Measurements from ENCODE around the gene SAFB.

Gene SAFB

GRCh38 chr19:5666921-5667610 is 44.2 kb downstream of the SAFB start:
- DNase-seq (ENCODE audit: low spot score): no peak

DNA sequence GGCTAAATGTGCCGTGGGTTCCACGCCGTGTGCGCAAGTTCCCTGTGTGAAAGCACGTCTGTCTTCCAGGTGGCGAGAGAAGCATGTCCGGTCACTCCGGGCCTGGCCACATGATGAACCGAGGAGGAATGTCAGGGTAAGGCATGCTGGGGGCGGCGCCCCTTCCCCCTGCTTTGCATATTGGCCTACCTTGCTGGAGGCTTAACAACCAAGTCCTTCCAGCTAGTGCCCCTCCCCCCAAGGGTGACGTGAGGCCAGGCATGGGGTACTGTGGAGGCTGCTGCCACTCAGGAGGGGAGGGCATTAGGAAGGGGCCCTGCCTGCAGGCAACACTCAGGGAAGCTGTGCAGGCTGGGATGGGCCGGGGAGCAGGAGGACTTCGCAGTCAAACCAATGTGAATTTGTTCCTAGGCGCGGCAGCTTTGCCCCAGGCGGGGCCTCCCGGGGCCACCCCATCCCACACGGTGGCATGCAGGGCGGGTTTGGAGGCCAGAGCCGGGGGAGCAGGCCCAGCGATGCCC is 44.9 kb downstream of the SAFB start:
- DNase-seq (ENCODE audit: low spot score): no peak

DNA sequence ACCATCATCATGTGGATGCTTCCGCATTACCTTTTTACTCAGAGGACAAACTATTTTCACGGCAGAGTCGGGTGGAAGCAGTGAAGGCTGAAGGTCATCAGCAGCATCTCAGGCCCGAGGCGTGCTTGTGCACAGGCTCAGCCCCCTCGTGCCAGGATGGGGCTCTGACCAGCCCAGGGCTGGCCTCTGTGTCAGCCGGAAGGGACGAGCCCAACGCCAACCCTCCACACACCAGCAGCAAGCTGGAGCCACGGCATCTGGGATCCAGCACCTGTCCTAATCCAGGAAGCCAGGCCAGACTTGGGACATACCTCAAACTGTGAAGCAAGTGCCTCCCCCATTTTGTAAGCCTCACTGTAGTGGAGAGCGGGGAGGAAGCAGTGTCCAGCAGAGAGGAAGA is 46.3 kb downstream of the SAFB start:
- no peak for DNase-seq (ENCODE audit: low spot score)

DNA sequence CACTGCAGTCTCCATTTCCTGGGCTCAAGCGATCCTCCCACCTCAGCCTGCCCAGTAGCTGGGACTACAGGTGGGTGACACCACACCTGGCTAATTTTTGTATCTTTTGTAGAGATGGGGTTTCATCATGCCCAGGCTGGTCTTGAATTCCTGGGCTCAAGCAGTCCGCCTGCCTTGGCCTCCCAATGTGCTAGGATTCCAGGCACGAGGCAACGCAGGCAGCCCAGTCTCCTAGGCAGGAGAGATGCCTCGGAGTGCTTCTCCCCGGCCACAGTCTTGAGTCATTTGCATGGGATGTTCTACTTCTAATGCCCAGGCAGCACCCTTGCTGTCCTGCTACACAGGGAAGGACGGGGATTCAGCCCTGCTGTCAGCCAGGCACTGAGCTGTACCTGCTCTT is 48.7 kb downstream of the SAFB start:
- no peak for DNase-seq (ENCODE audit: low spot score)

DNA sequence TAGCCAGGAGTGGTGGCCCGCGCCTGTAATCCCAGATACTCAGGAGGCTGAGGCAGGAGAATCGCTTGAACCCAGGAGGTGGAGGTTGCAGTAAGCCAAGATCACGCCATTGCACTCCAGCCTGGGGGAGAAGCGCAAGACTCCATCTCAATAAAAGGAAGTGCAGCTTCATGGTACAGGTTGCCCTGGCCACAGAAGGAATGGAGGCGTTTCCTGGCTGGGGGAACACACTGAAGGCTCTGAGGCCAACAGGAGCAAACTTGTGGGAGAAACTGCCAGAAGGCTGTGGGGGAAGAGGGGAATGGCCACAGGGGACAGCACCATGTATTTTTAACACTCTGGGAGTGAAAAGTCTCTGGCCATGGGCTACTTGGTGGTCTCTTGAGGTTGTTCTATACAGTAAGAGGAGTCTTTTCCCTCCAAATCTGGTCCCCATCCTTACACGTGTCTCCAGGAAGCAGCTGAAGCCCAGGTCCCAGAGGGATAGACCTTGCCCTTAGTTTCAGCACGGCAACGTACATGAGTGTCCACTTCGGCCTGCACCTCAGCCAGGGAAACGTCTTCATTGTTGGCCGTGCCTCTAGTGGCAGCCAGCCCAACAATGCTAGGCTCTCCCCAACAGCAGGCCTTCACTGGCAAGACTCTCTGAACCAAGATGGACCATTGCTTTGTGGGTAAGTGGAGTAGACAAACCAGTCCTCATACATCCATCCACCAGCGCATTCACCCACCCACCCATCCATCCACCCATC is 50.0 kb downstream of the SAFB start:
- no peak for DNase-seq (ENCODE audit: low spot score)

GRCh38 chr19:5673752-5674151 is 50.9 kb downstream of the SAFB start:
- no peak for DNase-seq (ENCODE audit: low spot score)

GRCh38 chr19:5674714-5675113 is 51.8 kb downstream of the SAFB start:
- no peak for DNase-seq (ENCODE audit: low spot score)

DNA sequence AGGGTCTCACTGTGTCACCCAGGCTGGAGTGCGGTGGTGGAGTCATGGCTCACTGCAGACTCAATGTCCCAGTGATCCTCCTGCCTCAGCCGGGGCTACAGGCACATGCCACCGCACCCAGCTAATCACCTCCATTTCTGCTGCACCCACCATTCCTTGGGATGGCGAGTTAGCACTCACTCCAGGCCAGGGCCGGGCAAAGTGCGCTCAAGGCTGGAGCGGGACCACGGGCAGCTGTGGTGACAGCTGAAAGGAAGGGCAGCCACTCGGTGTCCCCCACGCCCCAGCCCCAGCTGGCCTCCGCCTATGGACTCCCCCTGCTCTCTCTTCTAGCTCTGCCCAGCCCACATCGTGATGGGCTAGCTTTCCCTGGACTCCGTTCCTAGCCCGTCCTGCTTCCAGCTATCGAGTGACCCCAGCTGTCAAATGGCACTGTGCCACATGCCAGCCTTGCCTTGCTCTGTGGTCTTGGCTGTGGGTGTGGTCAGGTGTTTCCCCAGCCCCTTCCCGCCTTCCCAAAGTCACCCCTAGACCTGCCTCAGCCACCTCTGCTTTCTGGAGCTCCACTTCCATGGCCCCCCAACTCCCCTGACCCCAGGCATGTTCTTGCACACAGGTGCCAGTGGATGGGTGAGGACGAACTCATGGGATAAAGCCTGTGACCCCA is 53.4 kb downstream of the SAFB start:
- no peak for DNase-seq (ENCODE audit: low spot score)

- DNase-seq (ENCODE audit: low spot score): no peak
Observed at GRCh38 chr19:5676772-5677105, 53.9 kb downstream of the SAFB start.

DNA sequence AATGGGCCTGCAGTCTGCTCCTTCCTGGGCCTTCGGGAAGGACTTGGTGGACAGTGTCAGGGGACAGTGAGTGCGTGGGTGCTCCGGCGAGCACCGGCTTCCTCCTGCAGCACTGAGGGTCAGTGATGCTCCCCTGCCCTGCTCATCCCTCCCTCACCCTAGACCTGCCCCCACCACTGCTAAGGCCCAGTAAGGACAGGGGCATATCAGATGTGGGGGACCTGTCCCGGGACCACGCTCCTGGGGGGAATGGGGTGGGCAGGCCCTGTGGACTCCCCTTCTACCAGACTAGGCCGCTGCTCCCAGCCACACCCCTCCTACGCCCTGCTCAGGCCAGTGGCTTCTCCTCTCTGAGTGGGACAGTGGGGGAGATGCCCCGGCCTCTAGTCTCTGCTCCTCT is 54.3 kb downstream of the SAFB start:
- DNase-seq (ENCODE audit: low spot score): no peak

- no peak for DNase-seq (ENCODE audit: low spot score)
Observed at GRCh38 chr19:5677580-5677979, 54.7 kb downstream of the SAFB start.

DNA sequence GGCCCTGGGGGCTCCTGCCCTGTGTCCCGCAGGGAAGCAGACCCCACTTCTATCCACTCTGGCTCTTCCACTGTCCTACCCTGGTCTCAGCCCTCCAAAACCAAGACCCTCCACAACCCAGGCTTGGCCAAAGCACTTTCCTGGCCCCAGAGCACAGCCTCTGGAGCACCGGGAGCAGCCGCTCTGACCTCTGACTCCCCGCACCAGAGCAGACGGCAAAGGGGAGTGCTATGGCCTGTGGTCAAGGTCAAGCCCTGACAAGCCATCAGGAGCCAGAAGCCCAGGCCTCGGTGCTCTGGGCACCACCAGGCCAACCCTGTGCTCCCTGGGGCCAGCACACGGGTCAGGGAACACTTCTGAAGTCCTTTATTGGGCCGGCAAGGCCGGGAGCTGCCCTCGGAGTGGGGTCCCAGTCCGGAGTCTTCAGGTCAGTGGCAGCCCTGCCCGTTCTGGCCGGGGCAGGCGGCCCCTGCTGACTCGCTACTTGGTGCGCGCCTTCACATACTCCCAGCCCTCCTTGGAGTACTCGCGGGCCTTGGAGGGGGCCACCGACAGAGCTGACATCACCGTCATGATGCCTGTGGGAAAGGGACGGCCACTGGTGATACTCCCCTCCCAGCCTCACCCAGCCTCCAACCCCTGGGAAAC is 55.3 kb downstream of the SAFB start:
- DNase-seq (ENCODE audit: low spot score): no peak

GRCh38 chr19:5679289-5680083 is 56.6 kb downstream of the SAFB start:
- DNase-seq (ENCODE audit: low spot score): no peak

DNA sequence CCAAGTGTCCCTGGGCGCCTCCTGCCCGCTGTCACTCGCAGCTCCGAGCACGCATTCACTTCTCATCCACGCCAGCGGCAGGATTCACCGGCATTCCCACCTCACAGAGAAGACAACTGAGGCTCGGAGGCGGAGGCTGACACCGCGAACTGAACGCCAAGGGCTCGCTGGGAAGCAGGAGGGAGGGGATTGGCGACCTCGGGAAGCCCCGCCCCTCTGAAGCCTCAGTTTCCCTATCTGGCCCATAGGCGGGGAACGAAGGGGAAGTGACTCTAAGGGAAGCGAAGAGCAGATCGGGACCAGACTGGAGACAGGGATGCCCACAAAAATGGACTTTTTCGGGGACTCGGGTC is 57.2 kb downstream of the SAFB start:
- DNase-seq (ENCODE audit: low spot score): no peak

GRCh38 chr19:5680437-5681368 is 57.8 kb downstream of the SAFB start, which contains the start of the genes HSD11B1L and MICOS13:
HSD11B1L (plus strand) TSS chr19:5681027; CDS start chr19:5684833, 3,806 bp downstream.
MICOS13 (minus strand) TSS chr19:5680516; CDS start chr19:5680486, 30 bp downstream.
- DNase-seq (ENCODE audit: low spot score): peak; percentile 99

DNA sequence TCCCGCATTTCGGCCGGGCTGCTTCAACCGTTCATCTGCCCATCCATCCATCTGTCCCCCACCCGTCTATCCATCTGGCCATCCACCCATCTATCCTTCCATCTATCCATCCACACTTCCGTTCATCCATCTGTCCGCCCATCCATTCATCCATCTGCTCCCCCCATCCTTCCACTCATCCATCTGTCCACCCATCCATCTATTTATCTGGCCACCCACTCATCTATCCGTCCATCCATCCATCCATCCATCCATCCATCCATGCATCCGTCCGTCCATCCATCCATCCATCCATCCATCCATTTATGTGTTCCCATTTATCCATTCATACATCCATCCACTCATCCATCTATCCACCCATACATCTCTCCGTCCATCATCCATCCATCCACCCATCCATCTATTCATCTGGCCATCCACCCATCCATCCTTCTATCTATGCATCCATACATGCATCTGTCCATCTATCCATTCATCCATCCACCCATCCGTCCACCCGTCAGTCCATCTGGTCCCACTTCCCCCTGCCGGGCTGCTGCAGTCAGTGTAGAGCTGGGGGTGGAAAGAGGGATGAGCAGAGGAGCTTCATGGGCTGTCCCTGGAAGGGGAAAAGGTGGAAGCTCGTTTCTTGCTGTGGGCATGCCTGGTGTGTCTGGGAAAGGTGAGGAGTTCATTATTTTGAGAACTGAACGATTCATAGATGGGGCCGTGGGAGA is 58.7 kb downstream of the SAFB start:
- no peak for DNase-seq (ENCODE audit: low spot score)

DNA sequence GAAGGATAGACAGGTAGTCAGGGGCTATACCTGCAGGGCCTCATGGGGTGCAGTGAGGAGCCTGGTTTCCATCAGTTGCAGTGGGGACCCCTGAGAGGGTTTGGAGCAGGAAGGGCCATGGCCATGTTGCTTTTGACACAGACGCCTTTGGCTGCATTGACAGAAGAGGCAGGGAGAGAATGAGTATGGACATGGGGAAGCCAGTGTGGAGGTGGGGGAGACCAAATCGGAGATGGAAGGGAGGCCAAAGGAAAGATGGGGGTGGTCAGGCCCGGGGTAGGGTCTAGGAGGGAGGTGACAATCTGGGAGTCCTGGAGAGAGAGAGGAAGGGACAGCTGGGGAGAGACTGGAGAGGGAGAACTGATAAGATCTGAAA is 59.2 kb downstream of the SAFB start:
- no peak for DNase-seq (ENCODE audit: low spot score)

DNA sequence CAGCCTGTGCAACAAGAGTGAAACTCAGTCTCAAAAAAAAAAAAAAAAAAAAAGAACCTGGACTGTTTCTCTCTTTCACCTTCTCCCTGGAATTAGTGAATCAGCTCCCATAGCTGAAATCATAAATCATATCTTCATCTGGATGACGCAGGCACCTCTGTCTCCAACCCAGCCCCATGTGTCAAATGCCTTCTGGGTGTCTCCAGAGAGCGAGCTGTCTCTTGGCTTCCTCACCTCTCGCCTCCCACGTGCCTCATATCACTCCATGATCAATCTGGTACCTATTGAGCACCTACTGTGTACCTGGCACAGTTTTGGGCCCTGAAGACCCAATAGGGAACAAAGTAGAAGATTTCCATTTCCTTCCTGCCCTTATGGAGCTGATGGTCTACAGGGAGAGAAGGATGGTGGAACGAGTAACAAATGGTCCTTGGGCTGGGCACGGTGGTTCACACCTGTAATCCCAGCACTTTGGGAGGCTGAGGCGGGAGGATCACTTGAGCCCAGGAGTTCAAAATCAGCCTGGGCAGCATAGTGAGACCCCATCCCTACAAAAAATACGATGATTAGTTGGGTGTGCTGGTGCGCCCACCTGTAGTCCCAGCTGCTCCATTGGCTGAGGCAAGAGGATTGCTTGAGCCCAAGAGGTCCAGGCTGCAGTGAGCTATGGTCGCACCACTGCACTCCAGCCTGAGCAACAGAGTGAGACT is 60.4 kb downstream of the SAFB start:
- no peak for DNase-seq (ENCODE audit: low spot score)

GRCh38 chr19:5684694-5685430 is 62.0 kb downstream of the SAFB start:
- DNase-seq (ENCODE audit: low spot score): no peak
